HepG2 (cell line): ENCODE measurements around the gene CLDN10.

Experiments
- AFF4 ChIP-seq: sonication (generic); formaldehyde crosslinking; IDR thresholded peaks from 2 replicates; pipeline ENCODE4 v1.4.0; 2020; ENCODE audit warnings: missing genetic modification reagents
- ARHGAP35 ChIP-seq: sonication (generic); formaldehyde crosslinking; IDR thresholded peaks from 2 replicates; pipeline ENCODE4 v1.9.0; 2022; ENCODE audit warnings: mild to moderate bottlenecking, inconsistent platforms, moderate library complexity, missing genetic modification reagents, borderline replicate concordance
- CBX1 ChIP-seq: IDR thresholded peaks from one replicate; pipeline ENCODE4 v1.6.1; 2016; ENCODE audit warnings: antibody characterized with exemption, low read depth
- EZH2 ChIP-seq: conservative IDR thresholded peaks from 2 replicates; pipeline ENCODE4 v1.6.1; 2012; ENCODE audit warnings: mild to moderate bottlenecking, low read depth, low read length, moderate library complexity
- FOXP1 ChIP-seq, 2 experiments: fragments of 450-650 bp in 1 of 2; IDR thresholded peaks; 2 replicates each; pipeline ENCODE4 v1.6.1; 2017 to 2018; ENCODE audit warnings: antibody characterized with exemption in 1 of 2
- HINFP ChIP-seq: sonication (generic); formaldehyde crosslinking; IDR thresholded peaks from 2 replicates; pipeline ENCODE4 v1.4.0; 2020; ENCODE audit warnings: low read depth, mild to moderate bottlenecking, missing genetic modification reagents
- KDM1A ChIP-seq: IDR thresholded peaks from 2 replicates; pipeline ENCODE4 v1.6.1; 2016; ENCODE audit warnings: missing compliant biosample characterization
- POLR2A ChIP-seq, 2 experiments: IDR thresholded peaks; 2 replicates each; pipeline ENCODE4 v1.6.1; 2011; ENCODE audit warnings: low read depth in 2 of 2, low read length in 2 of 2, mild to moderate bottlenecking in 1 of 2, moderate library complexity in 1 of 2; ENCODE audit not compliant: insufficient read depth in 1 of 2
- SIN3A ChIP-seq: IDR thresholded peaks from 2 replicates; pipeline ENCODE4 v1.6.1; 2011; ENCODE audit warnings: low read depth, mild to moderate bottlenecking, control low read depth, low read length, borderline replicate concordance
- ZMYM2 ChIP-seq: sonication (generic); formaldehyde crosslinking; IDR thresholded peaks from 2 replicates; pipeline ENCODE4 v1.8.0; 2022; ENCODE audit warnings: mild to moderate bottlenecking, missing genetic modification reagents
- ZNF644 ChIP-seq: IDR thresholded peaks from 2 replicates; pipeline ENCODE4 v1.6.1; 2016; ENCODE audit warnings: low read depth
- TF ChIP-seq, protein P1 (sequence below): sonication (generic); formaldehyde crosslinking; IDR thresholded peaks from 2 replicates; pipeline ENCODE4 v1.9.0; 2022; ENCODE audit warnings: low read depth, missing genetic modification reagents

- TF ChIP-seq HINFP (no peak), KDM1A (CRISPR knock-in tag) (no peak), CBX1 (no peak), FOXP1 (IDR thresholded peaks at IDR 0.05) (no peak), FOXP1 (CRISPR knock-in tag; IDR thresholded peaks at IDR 0.05) (no peak), EZH2 (no peak), ARHGAP35 (no peak), SIN3A (no peak), ZMYM2 (CRISPR knock-in tag) (no peak), POLR2A (IDR thresholded peaks at IDR 0.05; ENCODE audit: insufficient read depth in 1 of 2, low read depth in 2 of 2, low read length in 2 of 2) (no peak), AFF4 (CRISPR knock-in tag) (no peak), ZNF644 (CRISPR knock-in tag) (no peak)
- TF ChIP-seq, protein P1, sequence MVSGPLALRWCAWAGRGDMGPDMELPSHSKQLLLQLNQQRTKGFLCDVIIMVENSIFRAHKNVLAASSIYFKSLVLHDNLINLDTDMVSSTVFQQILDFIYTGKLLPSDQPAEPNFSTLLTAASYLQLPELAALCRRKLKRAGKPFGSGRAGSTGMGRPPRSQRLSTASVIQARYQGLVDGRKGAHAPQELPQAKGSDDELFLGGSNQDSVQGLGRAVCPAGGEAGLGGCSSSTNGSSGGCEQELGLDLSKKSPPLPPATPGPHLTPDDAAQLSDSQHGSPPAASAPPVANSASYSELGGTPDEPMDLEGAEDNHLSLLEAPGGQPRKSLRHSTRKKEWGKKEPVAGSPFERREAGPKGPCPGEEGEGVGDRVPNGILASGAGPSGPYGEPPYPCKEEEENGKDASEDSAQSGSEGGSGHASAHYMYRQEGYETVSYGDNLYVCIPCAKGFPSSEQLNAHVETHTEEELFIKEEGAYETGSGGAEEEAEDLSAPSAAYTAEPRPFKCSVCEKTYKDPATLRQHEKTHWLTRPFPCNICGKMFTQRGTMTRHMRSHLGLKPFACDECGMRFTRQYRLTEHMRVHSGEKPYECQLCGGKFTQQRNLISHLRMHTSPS (CRISPR knock-in tag): no peak
Measured at GRCh38 chr13:95512957-95513356, 39.6 kb upstream of the CLDN10 start.
